BJ (cell line): ENCODE results near the gene PCDH9. TPM values are rescaled to one million over a fixed set of nuclear protein-coding genes. Genes with fewer than 3 reads are reported as not detected.

ENCODE experiments used
- CTCF ChIA-PET: fragments of 350-600 bp; formaldehyde crosslinking; extraction: SDS; loops from one replicate; lab custom pipeline; 2021; ENCODE audit warnings: antibody characterized with exemption, inconsistent platforms; lab: Yijun Ruan, JAX
- POLR2A ChIA-PET: fragments of 300-600 bp; sonication (Branson Sonifier 250); formaldehyde crosslinking; extraction: SDS; loops from one replicate; lab custom pipeline; 2021; ENCODE audit warnings: antibody characterized with exemption; lab: Charles Lee
- DNase-seq: peaks from one replicate; pipeline ENCODE4 v3.0.0-alpha.2; 2011; ENCODE audit warnings: low read depth
- H3K27me3 ChIP-seq: 2 replicates; pipeline ENCODE4 v1.6.0; 2011; ENCODE audit warnings: low read length; ENCODE audit not compliant: control insufficient read depth, insufficient read depth
- H3K36me3 ChIP-seq: 2 replicates; pipeline ENCODE4 v1.5.1; 2011; ENCODE audit warnings: low read length; ENCODE audit not compliant: control insufficient read depth, insufficient read depth
- H3K4me3 ChIP-seq: 2 replicates; pipeline ENCODE4 v1.5.1; 2011; ENCODE audit warnings: low read depth, mild to moderate bottlenecking, control low read depth, low read length
- polyA plus RNA-seq: library from polyadenylated mRNA; depleted of rRNA; stranded (reverse); fragments of >200 nt; gene quantifications from 2 replicates; pipeline ENCODE4 v1.2.3, GENCODE V29; 2011
- TF ChIP-seq, protein P1 (sequence below): IDR thresholded peaks from 2 replicates; pipeline ENCODE4 v1.5.1; 2011; ENCODE audit warnings: low read depth, mild to moderate bottlenecking, control low read depth, inconsistent platforms, low read length, moderate library complexity; ENCODE audit not compliant: insufficient read depth

PCDH9 gene
- polyA plus RNA-seq, 1 experiment, result 2.3 TPM

DNA sequence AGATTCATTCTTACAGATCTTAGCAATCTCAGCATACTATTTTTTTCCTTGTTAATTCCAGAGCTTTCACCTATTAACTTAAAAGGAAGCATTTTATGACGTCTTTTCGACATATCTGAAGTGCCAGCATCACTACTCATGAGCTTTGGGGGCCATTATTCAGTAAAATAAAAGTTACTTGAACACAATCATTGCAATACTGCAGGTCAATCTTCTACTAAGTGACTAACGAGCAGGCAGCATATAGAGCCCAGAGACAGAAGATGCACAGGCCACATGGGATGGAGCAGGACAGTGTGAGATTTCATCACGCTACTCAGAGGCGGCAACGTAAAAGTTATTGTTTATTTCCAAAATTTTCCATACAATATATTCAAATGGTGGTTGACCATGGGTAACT lies 382.6 kb downstream of the PCDH9 start:
- CTCF ChIA-PET, result no interaction called here
- Histone ChIP-seq H3K36me3 (no peaks in the 10 kb centered on the region), H3K27me3 (no peaks in the 10 kb centered on the region), H3K4me3 (no peak overlapping the region)
- no peak for DNase-seq
- POLR2A ChIA-PET, result no interaction called here
- TF ChIP-seq, protein P1, sequence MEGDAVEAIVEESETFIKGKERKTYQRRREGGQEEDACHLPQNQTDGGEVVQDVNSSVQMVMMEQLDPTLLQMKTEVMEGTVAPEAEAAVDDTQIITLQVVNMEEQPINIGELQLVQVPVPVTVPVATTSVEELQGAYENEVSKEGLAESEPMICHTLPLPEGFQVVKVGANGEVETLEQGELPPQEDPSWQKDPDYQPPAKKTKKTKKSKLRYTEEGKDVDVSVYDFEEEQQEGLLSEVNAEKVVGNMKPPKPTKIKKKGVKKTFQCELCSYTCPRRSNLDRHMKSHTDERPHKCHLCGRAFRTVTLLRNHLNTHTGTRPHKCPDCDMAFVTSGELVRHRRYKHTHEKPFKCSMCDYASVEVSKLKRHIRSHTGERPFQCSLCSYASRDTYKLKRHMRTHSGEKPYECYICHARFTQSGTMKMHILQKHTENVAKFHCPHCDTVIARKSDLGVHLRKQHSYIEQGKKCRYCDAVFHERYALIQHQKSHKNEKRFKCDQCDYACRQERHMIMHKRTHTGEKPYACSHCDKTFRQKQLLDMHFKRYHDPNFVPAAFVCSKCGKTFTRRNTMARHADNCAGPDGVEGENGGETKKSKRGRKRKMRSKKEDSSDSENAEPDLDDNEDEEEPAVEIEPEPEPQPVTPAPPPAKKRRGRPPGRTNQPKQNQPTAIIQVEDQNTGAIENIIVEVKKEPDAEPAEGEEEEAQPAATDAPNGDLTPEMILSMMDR, result no peak

DNA sequence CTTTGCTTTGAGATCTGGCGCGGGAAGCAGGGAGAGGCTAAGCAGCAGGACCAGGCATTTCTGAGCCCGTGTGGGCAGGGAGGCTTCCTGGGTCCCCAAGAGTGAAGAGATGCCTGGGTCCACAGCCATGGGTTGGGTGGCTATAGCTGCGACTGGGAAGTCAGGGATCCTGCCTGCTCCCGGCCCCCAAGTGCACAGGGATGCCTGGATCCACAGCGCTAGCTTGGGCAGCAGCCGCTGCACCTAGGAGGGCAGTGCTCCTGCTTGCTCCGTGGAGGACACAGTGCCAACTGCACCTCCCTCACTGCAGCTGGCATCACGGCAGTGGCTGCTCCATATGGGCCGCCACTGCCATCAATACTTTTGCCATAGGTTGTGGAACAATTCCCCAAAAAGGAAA lies 384.7 kb downstream of the PCDH9 start:
- H3K4me3 ChIP-seq, result no peak overlapping the region
- ChIA-PET CTCF (no interaction called here), POLR2A (no interaction called here)
- DNase-seq, result no peak
- no peaks in the 10 kb centered on the region for H3K36me3 ChIP-seq
- TF ChIP-seq, protein P1, result no peak
- H3K27me3 ChIP-seq, result no peaks in the 10 kb centered on the region

DNA sequence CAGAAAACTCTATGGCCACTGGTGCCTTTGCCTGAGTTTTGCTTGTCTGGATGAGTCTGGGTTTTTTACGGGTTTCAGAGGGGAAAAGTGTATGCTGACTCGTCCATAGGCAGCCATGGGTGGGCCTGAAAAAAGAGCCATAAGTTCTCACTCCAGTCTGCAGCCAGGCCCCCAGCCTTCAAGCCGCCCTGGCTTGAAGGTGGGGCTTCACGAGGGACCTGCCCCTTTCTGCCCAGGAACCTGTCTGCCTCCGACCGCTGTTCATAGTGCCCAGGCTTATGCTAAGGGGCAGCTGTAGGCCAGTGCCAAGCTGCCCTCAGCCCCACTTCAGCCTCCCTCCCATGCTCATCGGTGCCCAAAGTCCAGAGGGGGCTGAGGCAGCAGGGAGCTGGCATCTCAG lies 385.2 kb downstream of the PCDH9 start:
- POLR2A ChIA-PET, result no interaction called here
- Histone ChIP-seq H3K4me3 (no peak overlapping the region), H3K36me3 (no peaks in the 10 kb centered on the region), H3K27me3 (no peaks in the 10 kb centered on the region)
- no peak for DNase-seq
- CTCF ChIA-PET, result no interaction called here
- TF ChIP-seq, protein P1, result no peak

DNA sequence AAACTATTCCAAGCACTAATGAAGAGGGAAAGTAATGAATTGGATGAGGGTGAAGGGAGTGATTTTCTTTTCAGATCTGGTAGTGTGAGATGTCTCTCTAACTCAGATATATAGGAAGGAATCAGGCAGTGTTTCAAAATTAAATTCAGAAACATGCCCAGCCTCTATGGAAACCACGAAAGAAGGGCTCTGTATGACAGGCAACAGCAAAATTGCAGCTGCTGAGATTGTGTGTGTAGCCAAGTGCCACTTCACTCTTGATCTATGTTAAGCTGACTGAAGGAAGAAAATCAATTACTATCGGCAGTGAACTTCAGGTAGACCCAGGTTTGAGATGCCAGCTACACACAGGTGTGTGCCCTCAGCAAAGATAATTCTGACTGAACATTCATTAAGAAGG lies 387.4 kb downstream of the PCDH9 start:
- TF ChIP-seq, protein P1, result no peak
- H3K27me3 ChIP-seq, result no peaks in the 10 kb centered on the region
- no peaks in the 10 kb centered on the region for H3K36me3 ChIP-seq
- CTCF ChIA-PET, result interaction anchor here (1.1 kb wide), 1 partner anchor 10 kb away, joined by 3 read pairs; no protein-coding TSS in a partner anchor
- POLR2A ChIA-PET, result no interaction called here
- no peak overlapping the region for H3K4me3 ChIP-seq
- DNase-seq, result no peak

DNA sequence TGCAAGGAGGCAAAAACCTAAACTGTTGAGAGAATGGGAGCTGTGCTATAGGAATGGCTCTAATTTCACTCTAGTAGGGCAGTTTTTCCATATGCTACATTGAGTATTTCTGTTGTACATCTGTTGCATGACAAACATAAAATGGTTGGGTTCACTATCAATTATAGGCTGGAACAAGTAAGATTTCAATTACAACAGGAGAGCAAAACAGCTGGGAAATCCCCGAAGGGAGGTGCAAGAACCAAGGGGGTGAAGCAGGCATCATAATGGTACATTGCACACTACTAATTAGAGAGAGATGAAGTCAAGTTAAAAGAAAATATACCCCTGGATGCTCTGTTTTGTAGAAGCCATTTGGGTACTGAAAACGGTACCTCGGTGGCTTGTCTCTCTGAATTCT lies 389.5 kb downstream of the PCDH9 start:
- POLR2A ChIA-PET, result no interaction called here

More for the DNA sequence above, 389.5 kb downstream of the PCDH9 start:
- Histone ChIP-seq H3K4me3 (no peak overlapping the region), H3K27me3 (no peaks in the 10 kb centered on the region), H3K36me3 (no peaks in the 10 kb centered on the region)
- CTCF ChIA-PET, result no interaction called here
- DNase-seq, result no peak
- TF ChIP-seq, protein P1, result no peak
